RWPE1 (cell line): ENCODE results near the gene ADAMTSL2.

Experiments
- CTCF ChIA-PET: fragments of 350-600 bp; sonication (Branson Sonifier 250); formaldehyde crosslinking; extraction: SDS; loops from one replicate; lab custom pipeline; 2021; lab: Yijun Ruan, JAX
- POLR2A ChIA-PET: fragments of 400-600 bp; formaldehyde crosslinking; extraction: SDS; loops from one replicate; lab custom pipeline; 2020; ENCODE audit warnings: antibody characterized with exemption; ENCODE audit not compliant: low non-redundant PET; lab: Yijun Ruan, JAX
- DNase-seq: peaks from one replicate; pipeline ENCODE4 v3.0.0; 2012; ENCODE audit warnings: low spot score
- H3K27ac ChIP-seq: fragments of 450-650 bp; 2 replicates; pipeline ENCODE4 v1.5.1; 2017
- TF ChIP-seq, protein P1 (sequence below): fragments of 450-650 bp; conservative IDR thresholded peaks from 2 replicates; pipeline ENCODE4 v1.5.1; 2017; ENCODE audit warnings: low read depth, mild to moderate bottlenecking

ADAMTSL2 gene

DNA sequence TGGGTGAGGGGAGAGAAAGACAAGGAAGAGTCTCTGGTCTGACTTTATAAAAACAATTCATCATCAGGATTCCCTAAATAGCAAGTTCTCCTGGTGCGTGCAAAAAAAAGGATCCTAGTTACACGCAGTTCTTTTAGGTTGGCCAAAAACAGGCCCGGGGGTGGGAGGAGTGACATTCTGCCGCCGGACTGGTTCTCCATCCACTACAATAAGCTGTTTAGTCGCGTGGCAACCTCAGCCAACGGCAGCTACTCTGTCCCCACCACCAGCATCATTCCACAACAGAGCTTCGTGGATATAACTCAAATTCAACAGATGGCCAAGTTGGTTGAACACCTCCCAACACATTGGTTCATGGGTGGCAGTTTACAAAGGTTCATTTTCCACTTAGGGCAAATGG, 77.5 kb downstream of the ADAMTSL2 start:
- TF ChIP-seq, protein P1, sequence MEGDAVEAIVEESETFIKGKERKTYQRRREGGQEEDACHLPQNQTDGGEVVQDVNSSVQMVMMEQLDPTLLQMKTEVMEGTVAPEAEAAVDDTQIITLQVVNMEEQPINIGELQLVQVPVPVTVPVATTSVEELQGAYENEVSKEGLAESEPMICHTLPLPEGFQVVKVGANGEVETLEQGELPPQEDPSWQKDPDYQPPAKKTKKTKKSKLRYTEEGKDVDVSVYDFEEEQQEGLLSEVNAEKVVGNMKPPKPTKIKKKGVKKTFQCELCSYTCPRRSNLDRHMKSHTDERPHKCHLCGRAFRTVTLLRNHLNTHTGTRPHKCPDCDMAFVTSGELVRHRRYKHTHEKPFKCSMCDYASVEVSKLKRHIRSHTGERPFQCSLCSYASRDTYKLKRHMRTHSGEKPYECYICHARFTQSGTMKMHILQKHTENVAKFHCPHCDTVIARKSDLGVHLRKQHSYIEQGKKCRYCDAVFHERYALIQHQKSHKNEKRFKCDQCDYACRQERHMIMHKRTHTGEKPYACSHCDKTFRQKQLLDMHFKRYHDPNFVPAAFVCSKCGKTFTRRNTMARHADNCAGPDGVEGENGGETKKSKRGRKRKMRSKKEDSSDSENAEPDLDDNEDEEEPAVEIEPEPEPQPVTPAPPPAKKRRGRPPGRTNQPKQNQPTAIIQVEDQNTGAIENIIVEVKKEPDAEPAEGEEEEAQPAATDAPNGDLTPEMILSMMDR, result no peak
- POLR2A ChIA-PET, result no interaction called here
- DNase-seq, result no peak
- CTCF ChIA-PET, result no interaction called here
- no peak overlapping the region for H3K27ac ChIP-seq

DNA sequence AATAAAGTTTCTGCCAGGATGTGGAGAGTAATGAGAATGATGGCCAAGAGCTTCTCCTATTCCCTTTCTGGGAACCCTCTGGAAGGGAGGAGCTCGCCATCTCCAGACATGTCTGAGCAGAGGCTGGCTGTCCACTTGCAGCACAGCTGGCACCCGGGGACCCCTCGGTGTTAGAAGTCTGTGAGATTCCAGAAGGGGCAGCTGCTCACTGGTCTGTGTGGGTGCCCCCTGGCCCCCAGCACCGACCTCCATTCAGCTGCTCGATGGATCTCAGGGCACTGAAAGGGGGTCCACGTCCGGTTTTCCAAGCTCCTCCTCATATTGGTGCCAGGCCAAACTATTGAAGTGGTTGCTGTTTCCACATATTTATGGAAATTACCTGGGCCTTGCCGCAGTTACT, 78.3 kb downstream of the ADAMTSL2 start:
- CTCF ChIA-PET, result no interaction called here
- no peak for DNase-seq
- POLR2A ChIA-PET, result no interaction called here
- no peak overlapping the region for H3K27ac ChIP-seq
- TF ChIP-seq, protein P1, result no peak

DNA sequence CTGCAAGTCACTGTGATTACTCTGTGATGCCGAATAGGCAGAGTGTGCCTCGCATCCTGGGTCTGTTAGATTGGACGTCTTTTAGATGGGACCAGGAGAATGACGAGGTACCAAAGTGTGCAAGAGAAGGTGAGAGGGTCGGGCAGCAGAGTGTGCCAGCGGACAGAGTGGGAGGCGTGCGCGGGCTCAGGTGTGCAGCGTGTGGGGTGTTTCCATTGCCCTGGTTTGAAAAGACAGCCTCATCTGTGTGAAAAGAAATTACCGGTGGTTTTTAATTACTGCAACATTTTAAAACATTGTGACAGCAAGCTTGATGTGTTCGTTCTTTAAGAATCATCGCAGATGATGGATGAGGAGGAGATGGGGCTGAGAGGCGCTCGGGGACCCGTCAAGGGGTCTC, 78.9 kb downstream of the ADAMTSL2 start:
- POLR2A ChIA-PET, result no interaction called here
- no peak overlapping the region for H3K27ac ChIP-seq
- CTCF ChIA-PET, result interaction anchor here (0.7 kb wide), 1 partner anchor 20 kb away, joined by 3 read pairs; no protein-coding TSS in a partner anchor
- TF ChIP-seq, protein P1, result no peak
- DNase-seq, result no peak

DNA sequence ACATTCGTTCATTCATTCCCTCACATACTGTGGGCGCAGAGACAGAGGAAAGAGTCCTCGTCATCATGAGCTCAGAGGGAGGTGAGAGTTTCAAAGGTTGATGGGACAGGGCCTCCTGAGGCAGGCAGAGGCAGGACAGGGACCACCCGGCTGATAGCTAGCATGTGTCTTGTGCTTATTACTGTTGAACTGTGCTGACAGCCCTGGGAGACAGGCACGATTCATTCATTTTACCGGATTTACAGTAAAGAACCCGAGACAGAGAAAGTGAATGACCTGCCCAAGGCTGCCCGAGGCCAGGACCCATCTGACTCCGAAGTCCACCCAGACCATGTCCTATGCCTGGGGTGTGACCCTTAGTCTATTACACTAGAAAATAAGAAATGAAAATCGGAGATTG, 79.6 kb downstream of the ADAMTSL2 start:
- no peak overlapping the region for H3K27ac ChIP-seq
- ChIA-PET POLR2A (no interaction called here), CTCF (interaction anchor here (0.7 kb wide), 2 partner anchors 20 kb away, joined by 3 to 5 read pairs; no protein-coding TSS in a partner anchor)
- TF ChIP-seq, protein P1, result no peak
- no peak for DNase-seq

DNA sequence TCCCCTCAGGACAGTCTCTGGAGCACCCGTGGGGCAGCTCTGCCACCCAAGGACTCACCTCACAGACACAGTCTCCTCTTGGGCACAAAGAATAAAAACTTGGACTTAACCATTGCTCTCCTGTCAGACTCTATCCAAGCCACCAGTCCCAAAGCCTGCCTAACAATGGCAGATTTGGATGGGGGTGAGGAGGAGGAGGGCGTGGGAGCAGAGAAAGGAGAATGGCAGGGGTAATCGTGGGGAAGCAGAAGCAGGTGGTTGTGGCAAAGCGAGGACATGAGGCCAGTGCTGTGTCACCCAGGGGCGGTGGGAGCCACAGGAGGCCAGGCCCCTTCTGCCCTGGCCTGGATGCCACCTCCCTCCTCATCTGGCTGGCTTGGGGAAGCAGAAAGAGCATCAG, 80.2 kb downstream of the ADAMTSL2 start:
- H3K27ac ChIP-seq, result no peak overlapping the region
- CTCF ChIA-PET, result no interaction called here
- TF ChIP-seq, protein P1, result no peak
- POLR2A ChIA-PET, result no interaction called here
- DNase-seq, result no peak

DNA sequence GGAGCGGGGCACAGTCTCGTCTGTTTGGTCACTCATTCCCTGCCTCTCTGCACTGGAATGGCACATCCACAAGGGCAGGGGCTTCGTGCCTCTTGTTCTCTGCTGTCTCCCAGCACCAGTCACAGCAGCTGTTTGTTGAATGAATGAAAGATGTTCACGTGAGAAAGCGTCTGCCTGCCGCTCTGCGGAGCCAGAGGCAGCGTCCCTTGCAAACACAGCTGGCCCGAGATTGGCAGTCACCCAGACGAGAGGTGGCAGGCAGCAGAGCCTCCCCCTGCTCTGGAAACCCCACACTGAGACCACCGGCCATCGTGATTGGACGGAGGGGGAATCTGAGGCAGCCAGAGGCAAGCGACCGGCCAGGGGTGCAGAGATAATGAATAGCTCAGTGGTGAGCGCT, 80.7 kb downstream of the ADAMTSL2 start:
- ChIA-PET POLR2A (no interaction called here), CTCF (interaction anchor here (1.0 kb wide), 2 partner anchors 56 to 111 kb away, joined by 3 read pairs; no protein-coding TSS in a partner anchor)

More for the DNA sequence above, 80.7 kb downstream of the ADAMTSL2 start:
- TF ChIP-seq, protein P1, result no peak
- no peak overlapping the region for H3K27ac ChIP-seq
- DNase-seq, result no peak
